Sigmoid colon (tissue), 3 donors: ENCODE data around the gene DOCK8.

Experiments
- CTCF ChIP-seq, 4 experiments: fragments of 450-650 bp in 3 of 4; fragments of 200-600 bp in 1 of 4; IDR thresholded peaks; one replicate each; pipeline ENCODE4 v1.5.1; 2016 to 2019; ENCODE audit warnings: antibody characterized with exemption in 4 of 4, mild to moderate bottlenecking in 3 of 4, moderate library complexity in 2 of 4
- POLR2A ChIP-seq, 2 donors: fragments of 450-650 bp; IDR thresholded peaks; one replicate each; pipeline ENCODE4 v1.6.1; 2016; ENCODE audit warnings: antibody characterized with exemption in 2 of 2, mild to moderate bottlenecking in 2 of 2, moderate library complexity in 2 of 2

DNA sequence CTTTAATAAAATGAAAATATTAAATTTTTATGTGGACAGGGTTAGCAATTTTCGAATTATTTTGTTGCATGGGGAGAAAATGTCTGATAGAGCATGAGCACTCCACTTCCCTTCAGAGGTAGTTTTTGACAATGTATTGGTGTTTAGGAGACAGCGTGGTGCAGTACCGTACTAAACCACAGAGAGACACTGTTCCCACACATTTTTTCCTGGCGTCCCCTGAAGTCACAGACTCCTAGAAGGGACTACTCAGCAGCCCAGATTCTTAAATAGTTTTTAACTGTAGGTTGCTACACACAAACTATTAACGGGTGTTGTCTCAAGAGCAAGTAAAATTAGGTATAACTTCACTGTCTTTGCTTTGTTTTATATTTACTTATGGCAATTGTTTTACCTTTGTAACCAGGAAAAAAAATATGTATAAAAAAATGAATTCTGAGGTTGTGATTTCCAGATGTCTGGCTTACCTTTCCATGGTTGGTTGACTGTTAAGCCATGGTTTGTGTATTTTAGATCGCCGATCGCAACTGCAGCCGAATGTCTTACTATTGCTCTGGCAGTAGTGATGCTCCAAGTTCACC is 171.2 kb downstream of the DOCK8 start:
- TF ChIP-seq CTCF (IDR thresholded peaks at IDR 0.05): peak; percentile 74 to 87 (median 82)
- TF ChIP-seq POLR2A (IDR thresholded peaks at IDR 0.05): no peak
